ENCODE results near the gene AP1G1. TPM values are rescaled to one million over a fixed set of nuclear protein-coding genes. Genes with fewer than 3 reads are reported as not detected.
"Not testable (repeated sequence)": the region's sequence is repeated elsewhere in the genome, so short reads cannot be mapped to it uniquely, and the experiment has no call there.

AP1G1 gene
- total RNA-seq, 2 donors from 2014 or later = 62.7 to 68.5 TPM

DNA sequence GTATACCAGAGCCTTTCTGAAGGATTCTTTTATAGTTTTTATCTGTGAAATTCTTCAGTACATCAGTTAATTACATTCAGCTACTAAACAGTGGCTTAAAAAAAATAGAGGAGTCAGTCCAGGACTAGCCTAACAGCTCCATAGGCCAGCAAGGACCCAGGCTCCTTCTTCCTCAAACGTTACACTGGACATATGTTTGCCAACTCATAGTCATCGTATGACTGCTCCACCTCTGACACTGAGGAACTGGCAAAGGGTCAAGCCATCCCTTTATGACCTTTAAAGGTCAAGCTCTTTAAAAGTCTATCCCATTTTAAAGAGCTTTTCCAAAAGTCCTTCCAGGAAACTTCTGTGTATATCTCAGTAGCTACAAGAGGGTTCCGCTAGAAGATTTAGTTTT, 120.8 kb downstream of the AP1G1 start:
- WGBS, 2 experiments (ENCODE audit: insufficient coverage in 1 of 2, insufficient read length in 1 of 2) = 92 to 96% methylated on average over 3 of the region's 3 CpGs
- TF ChIP-seq, protein P1, sequence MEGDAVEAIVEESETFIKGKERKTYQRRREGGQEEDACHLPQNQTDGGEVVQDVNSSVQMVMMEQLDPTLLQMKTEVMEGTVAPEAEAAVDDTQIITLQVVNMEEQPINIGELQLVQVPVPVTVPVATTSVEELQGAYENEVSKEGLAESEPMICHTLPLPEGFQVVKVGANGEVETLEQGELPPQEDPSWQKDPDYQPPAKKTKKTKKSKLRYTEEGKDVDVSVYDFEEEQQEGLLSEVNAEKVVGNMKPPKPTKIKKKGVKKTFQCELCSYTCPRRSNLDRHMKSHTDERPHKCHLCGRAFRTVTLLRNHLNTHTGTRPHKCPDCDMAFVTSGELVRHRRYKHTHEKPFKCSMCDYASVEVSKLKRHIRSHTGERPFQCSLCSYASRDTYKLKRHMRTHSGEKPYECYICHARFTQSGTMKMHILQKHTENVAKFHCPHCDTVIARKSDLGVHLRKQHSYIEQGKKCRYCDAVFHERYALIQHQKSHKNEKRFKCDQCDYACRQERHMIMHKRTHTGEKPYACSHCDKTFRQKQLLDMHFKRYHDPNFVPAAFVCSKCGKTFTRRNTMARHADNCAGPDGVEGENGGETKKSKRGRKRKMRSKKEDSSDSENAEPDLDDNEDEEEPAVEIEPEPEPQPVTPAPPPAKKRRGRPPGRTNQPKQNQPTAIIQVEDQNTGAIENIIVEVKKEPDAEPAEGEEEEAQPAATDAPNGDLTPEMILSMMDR (conservative IDR thresholded peaks at IDR 0.05) = no peak
- Mint-ChIP-seq H3K4me1 (no peaks in the 10 kb centered on the region), H3K36me3 (ENCODE audit: low read depth) (peaks cover 61% of the 10 kb centered on the region), H3K27me3 (ENCODE audit: insufficient read depth) (no peaks in the 10 kb centered on the region), H3K4me3 (no peak overlapping the region), H3K9me3 (no peaks in the 10 kb centered on the region), H3K27ac (no peak overlapping the region)
- no peaks in the 10 kb centered on the region for H3K4me1 ChIP-seq (ENCODE audit: control insufficient read depth, insufficient read depth, low read length)
- no peak for DNase-seq
- H3K36me3 ChIP-seq (ENCODE audit: control insufficient read depth, insufficient read depth, low read length) = peaks cover 63% of the 10 kb centered on the region
- H3K4me3 ChIP-seq (ENCODE audit: low read length) = no peak overlapping the region
- no peaks in the 10 kb centered on the region for H3K27me3 ChIP-seq (ENCODE audit: control insufficient read depth, insufficient read depth, low read length, poor library complexity, severe bottlenecking)
- no peak overlapping the region for H3K9ac ChIP-seq (ENCODE audit: extremely low read depth, low read length, poor library complexity, severe bottlenecking)
- no peaks in the 10 kb centered on the region for H3K9me3 ChIP-seq (ENCODE audit: control insufficient read depth, low read length)
- H3K27ac ChIP-seq (ENCODE audit: low read depth, low read length) = no peak overlapping the region

DNA sequence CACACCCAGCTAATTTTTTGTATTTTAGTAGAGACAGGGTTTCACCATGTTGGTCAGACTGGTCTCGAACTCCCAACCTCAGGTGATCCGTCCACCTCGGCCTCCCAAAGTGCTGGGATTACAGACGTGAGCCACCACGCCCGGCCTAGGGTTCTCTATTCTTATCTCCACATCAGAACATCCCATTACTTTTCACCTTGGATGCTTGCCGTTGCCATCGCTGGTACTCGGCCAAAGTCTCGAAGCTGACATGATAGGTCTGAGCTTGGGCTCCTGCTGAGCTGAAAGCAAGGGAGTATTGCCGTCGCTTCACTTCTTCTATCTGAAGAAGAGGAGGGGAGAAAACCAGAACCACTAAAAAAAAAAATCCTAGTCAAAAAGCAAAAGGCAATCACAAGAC, 124.4 kb downstream of the AP1G1 start:
- not testable (repeated sequence) for H3K27ac Mint-ChIP-seq; H3K4me3 ChIP-seq (ENCODE audit: low read length); H3K27me3 ChIP-seq (ENCODE audit: control insufficient read depth, insufficient read depth, low read length, poor library complexity, severe bottlenecking); H3K9me3 ChIP-seq (ENCODE audit: control insufficient read depth, low read length); H3K4me3 Mint-ChIP-seq; H3K27me3 Mint-ChIP-seq (ENCODE audit: insufficient read depth); H3K9me3 Mint-ChIP-seq; H3K4me1 Mint-ChIP-seq; H3K4me1 ChIP-seq (ENCODE audit: control insufficient read depth, insufficient read depth, low read length); H3K9ac ChIP-seq (ENCODE audit: extremely low read depth, low read length, poor library complexity, severe bottlenecking); H3K27ac ChIP-seq (ENCODE audit: low read depth, low read length); DNase-seq
- 93 to 97% methylated on average over 12 of the region's 12 CpGs for whole genome bisulfite sequencing, 2 experiments (ENCODE audit: insufficient coverage in 1 of 2, insufficient read length in 1 of 2)
- peaks cover 75% of the 10 kb centered on the region for H3K36me3 ChIP-seq (ENCODE audit: control insufficient read depth, insufficient read depth, low read length)
- peaks cover 71% of the 10 kb centered on the region for H3K36me3 Mint-ChIP-seq (ENCODE audit: low read depth)

DNA sequence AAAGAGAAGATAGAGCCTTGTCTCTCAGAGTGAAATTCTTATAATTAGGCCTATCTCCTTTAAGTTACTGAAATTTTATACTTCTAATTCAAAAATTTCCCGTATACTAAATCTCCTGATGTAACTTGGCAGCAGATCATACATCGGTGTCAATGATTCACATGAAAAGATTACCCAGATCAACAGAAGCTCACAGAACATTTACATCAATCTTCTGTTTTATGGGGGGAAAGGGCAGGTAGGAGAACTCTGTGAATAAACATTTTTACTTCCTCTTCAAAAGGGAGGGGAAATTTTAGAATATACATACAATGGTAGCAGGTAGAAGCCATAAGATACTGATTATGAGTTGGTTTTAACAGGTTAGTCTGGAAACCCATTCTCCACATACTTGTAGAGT, 127.3 kb downstream of the AP1G1 start:
- no peak overlapping the region for H3K4me3 Mint-ChIP-seq
- no peaks in the 10 kb centered on the region for H3K9me3 Mint-ChIP-seq
- 96% methylated on average over 2 of the region's 2 CpGs; no CpG with 5 or more reads in 1 of the 2 experiments for WGBS, 2 experiments (ENCODE audit: insufficient coverage in 1 of 2, insufficient read length in 1 of 2)
- no peaks in the 10 kb centered on the region for H3K4me1 ChIP-seq (ENCODE audit: control insufficient read depth, insufficient read depth, low read length)
- H3K27ac ChIP-seq (ENCODE audit: low read depth, low read length) = no peak overlapping the region
- H3K9me3 ChIP-seq (ENCODE audit: control insufficient read depth, low read length) = peaks cover 5% of the 10 kb centered on the region
- no peak for DNase-seq
- H3K4me1 Mint-ChIP-seq = no peaks in the 10 kb centered on the region
- H3K27ac Mint-ChIP-seq = no peak overlapping the region
- no peaks in the 10 kb centered on the region for H3K27me3 Mint-ChIP-seq (ENCODE audit: insufficient read depth)
- H3K27me3 ChIP-seq (ENCODE audit: control insufficient read depth, insufficient read depth, low read length, poor library complexity, severe bottlenecking) = no peaks in the 10 kb centered on the region
- H3K9ac ChIP-seq (ENCODE audit: extremely low read depth, low read length, poor library complexity, severe bottlenecking) = no peak overlapping the region
- TF ChIP-seq, protein P1 (conservative IDR thresholded peaks at IDR 0.05) = no peak
- H3K36me3 ChIP-seq (ENCODE audit: control insufficient read depth, insufficient read depth, low read length) = peaks cover 74% of the 10 kb centered on the region
- H3K36me3 Mint-ChIP-seq (ENCODE audit: low read depth) = peaks cover 76% of the 10 kb centered on the region
- H3K4me3 ChIP-seq (ENCODE audit: low read length) = no peak overlapping the region

Other genes starting within 250 kb of the AP1G1 start
- gene TAT, start 231.7 kb downstream of the AP1G1 start, total RNA-seq = under 1 TPM in 1 of 2 donors, not detected in 1; 0.07 TPM
- 10 to 100 TPM; 17.6 to 21.8 TPM for gene MARVELD3, start 182.7 kb downstream of the AP1G1 start, total RNA-seq
- gene PHLPP2, start 84.1 kb downstream of the AP1G1 start, total RNA-seq = 10 to 100 TPM; 12.4 to 12.8 TPM
- 10 to 100 TPM; 28.9 to 30.7 TPM for gene ATXN1L, start 37.1 kb upstream of the AP1G1 start, total RNA-seq
- gene ZNF821, start 75.3 kb upstream of the AP1G1 start, total RNA-seq = 10 to 100 TPM; 12.1 to 12.8 TPM
- 100 to 1,000 TPM; 259 to 319 TPM for gene IST1, start 86.7 kb upstream of the AP1G1 start, total RNA-seq
- under 1 TPM; 0.07 to 0.13 TPM for gene PKD1L3, start 191.6 kb upstream of the AP1G1 start, total RNA-seq
- 10 to 100 TPM; 15.5 to 17.4 TPM for gene DHODH, start 199.9 kb upstream of the AP1G1 start, total RNA-seq
- 1 to 10 TPM; 3.9 to 9.5 TPM for gene HP, start 245.7 kb upstream of the AP1G1 start, total RNA-seq